ENCODE measurements around the gene MTHFD2L.
"Not testable (repeated sequence)": the region's sequence is repeated elsewhere in the genome, so short reads cannot be mapped to it uniquely, and the experiment has no call there.

The MTHFD2L gene

GRCh38 chr4:74157561-74158465, at the start of gene MTHFD2L:
Gene MTHFD2L, plus strand, starts transcription at chr4:74158118. Its CDS starts 21 bp downstream, at chr4:74158139.
- DNase-seq, result peak; percentile 52 to 96 (median 90)

GRCh38 chr4:74108457-74109115, 49.3 kb upstream of the MTHFD2L start:
- no peak for DNase-seq

- DNase-seq, result peak in 1 of 58 donors; percentile 9
Observed at GRCh38 chr4:74109116-74109869, 48.6 kb upstream of the MTHFD2L start.

- DNase-seq, result no peak
Observed at GRCh38 chr4:74109870-74110605, 47.9 kb upstream of the MTHFD2L start.

- DNase-seq, result no peak
Observed at GRCh38 chr4:74110670-74111069, 47.2 kb upstream of the MTHFD2L start.

- DNase-seq, result no peak
Observed at GRCh38 chr4:74111306-74111975, 46.5 kb upstream of the MTHFD2L start.

GRCh38 chr4:74111990-74112389, 45.9 kb upstream of the MTHFD2L start:
- DNase-seq, result peak in 23 of 58 donors; percentile 1 to 55 (median 15)

GRCh38 chr4:74112399-74113105, 45.4 kb upstream of the MTHFD2L start:
- DNase-seq, result peak in 2 of 58 donors; percentile 24 to 55

- DNase-seq, result peak in 1 of 58 donors; percentile 9
Observed at GRCh38 chr4:74114234-74114633, 43.7 kb upstream of the MTHFD2L start.

- peak in 46 of 58 donors; percentile 0 to 85 (median 46) for DNase-seq
Observed at GRCh38 chr4:74117024-74117534, 40.8 kb upstream of the MTHFD2L start.

- no peak for DNase-seq
Observed at GRCh38 chr4:74118600-74119338, 39.1 kb upstream of the MTHFD2L start.

GRCh38 chr4:74120086-74120485, 37.8 kb upstream of the MTHFD2L start:
- no peak for DNase-seq

- DNase-seq, result no peak
Observed at GRCh38 chr4:74121643-74122579, 36.0 kb upstream of the MTHFD2L start.

GRCh38 chr4:74123065-74123728, 34.7 kb upstream of the MTHFD2L start:
- peak in 1 of 58 donors; percentile 2 for DNase-seq

- DNase-seq, result no peak
Observed at GRCh38 chr4:74125029-74125428, 32.9 kb upstream of the MTHFD2L start.

GRCh38 chr4:74127745-74128144, 30.2 kb upstream of the MTHFD2L start:
- DNase-seq, result no peak

GRCh38 chr4:74130843-74131242, 27.1 kb upstream of the MTHFD2L start:
- DNase-seq, result not testable (repeated sequence)
